GM18867 (cell line): Measurements from ENCODE around the gene SPAG16.

Experiments used
- ATAC-seq: cut with Tn5 transposase; IDR thresholded peaks from one replicate; pipeline ENCODE4 v1.9.1; 2021; ENCODE audit warnings: mild to moderate bottlenecking, moderate library complexity; ENCODE audit not compliant: unreplicated experiment

The SPAG16 gene

DNA sequence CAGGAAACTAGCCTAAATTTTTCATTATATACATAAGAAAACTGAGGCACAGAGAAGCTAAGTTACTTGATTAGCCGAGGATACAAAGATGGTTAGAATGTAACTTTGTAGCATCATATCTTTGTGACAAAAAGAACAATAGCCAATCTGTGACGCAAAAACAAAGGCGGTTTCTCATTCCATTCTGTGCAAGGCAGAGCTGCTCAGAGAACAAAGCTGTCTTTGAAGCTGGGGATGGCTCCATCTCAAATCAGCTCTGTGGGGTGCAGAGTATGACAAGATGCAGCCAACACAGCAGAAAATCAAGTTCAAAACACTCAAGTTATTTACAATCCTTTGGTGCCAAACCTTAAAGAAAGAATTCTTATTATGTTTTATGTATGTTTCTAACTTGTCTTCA is 1044.7 kb downstream of the SPAG16 start:
- ATAC-seq, result no peak

DNA sequence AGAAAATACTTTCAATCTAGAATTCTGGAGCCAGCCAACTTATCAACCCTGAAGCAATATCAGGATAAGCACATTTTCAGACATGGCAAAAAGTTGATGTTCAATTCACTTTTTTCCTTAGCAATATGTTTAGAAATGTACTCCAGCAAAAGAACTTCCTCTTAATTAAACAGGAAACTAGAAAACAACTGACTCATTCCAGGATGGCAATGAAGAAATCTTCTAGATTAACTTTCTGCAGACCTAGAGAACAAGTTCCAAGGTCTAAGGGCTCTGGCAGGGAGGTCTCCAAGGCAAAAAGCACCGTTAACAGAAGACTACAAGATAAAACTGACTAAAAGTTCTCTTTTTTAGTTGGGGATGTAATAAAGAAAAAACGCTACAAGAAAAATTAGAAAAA is 1057.4 kb downstream of the SPAG16 start:
- ATAC-seq, result no peak

DNA sequence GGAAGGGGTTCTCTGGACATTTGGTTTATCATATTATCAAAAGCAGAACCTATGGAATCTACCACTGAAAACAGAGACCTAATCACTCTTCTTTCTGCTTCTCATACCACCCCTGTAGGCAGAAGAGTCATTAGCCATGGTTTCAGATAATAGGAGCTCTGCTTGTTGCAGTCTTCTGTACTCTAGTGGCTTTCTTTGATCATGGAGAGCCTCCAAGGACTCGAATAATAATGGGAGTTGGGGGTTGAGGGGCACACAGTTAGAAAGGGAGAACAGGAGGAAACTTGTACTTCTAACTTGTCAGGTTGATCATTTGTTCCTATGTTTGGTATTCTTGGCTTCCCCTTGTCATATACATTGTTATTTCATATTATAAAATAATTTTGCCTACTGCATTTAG is 1074.2 kb downstream of the SPAG16 start:
- no peak for ATAC-seq

DNA sequence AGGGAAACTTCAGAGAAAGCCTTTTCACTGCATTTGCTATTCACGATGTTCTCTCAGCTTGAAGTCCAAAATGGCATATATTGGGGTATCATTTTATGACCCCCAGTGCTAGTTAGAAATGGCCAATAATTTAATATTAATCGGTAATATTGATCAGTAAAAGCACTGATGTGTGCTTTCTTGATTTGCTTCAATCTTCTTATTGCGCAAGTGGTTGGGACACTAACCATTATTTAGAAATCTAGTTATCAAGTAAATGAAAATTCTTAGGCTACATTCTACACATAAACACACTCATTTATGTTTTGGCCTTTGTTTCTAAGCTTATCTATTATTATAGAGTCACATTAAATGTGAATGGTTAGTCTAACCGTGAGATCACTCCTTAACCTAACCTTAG is 1076.9 kb downstream of the SPAG16 start:
- no peak for ATAC-seq

DNA sequence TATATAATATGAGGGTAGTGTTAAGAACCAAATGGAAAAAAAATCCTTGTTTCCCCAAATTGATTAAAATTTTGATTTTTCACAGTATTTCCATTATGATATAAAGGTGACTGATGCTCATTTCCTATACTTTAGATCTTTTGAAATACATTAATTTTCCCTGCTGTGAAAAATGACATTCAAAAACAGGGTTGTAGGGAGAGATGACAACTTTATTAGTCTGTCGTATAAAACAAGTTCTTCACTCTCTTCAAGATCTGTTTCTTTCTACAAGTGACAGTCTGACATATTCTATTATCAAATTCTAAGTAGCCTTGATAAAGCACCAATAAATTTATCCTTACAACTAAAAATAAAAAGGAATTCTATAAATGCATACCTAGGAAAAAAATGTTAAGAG is 1081.3 kb downstream of the SPAG16 start:
- ATAC-seq, result no peak

DNA sequence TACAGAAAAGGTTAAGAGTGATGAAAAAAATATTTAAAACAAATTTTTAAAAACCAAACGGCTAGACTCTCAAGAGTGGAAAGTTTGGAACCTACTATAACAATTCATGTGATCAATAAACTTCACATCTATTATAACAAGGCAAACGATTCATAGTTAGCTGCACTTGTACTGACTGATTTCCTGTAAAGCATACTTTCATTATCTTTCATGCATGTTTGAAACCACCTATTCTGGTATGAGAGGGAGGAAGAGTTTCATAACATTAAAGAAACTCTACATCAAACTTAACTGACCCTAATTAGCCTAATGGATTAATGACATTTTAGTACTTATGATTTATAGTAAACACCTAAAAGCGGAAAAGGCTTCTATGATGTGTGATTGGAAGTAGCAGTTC is 1082.9 kb downstream of the SPAG16 start:
- no peak for ATAC-seq

DNA sequence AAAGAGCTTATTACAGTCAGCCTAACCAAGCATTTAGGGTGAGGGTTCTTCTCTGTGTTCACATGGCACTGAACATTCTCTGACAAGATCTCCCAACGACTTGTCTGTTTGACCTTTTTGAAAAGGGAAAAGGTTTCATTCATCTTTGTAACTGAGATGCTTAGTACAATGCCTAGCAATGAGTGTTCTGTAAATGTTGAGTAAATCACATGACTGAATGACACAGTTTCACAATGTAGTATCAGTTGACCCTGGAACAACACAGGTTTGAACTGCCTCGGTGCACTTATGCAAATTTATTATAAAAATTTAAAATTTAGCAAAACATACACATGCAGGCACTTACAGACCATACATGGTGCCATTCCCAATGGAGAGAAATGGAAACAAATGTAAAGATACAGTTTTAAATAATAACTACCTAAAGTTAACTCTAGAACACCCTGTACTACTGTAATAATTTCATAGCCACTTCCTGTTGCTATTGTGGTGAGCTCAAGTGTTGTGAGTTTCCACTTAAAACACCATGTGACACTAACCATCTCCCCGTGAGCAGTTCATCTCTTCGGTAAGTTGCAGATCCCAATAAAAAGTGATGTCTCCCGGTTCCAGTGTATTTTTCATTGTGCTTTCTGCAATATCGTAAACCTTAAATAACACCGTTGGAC is 1092.5 kb downstream of the SPAG16 start:
- peak; percentile 64 for ATAC-seq

DNA sequence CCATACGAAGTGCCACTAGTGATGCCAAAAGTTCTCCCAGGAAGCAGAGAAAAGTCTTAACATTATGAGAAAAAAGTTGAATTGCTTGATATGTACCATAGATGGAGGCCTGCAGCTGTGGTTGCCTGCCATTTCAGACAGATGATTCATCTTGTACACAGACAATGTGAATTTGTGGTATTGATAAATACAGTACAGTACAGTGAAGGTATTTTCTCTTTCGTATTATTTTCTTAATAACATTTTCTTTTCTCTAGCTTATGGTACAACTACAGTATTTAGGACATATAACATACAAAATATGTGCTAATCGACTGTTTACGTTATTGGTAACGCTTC is 1093.0 kb downstream of the SPAG16 start:
- no peak for ATAC-seq

DNA sequence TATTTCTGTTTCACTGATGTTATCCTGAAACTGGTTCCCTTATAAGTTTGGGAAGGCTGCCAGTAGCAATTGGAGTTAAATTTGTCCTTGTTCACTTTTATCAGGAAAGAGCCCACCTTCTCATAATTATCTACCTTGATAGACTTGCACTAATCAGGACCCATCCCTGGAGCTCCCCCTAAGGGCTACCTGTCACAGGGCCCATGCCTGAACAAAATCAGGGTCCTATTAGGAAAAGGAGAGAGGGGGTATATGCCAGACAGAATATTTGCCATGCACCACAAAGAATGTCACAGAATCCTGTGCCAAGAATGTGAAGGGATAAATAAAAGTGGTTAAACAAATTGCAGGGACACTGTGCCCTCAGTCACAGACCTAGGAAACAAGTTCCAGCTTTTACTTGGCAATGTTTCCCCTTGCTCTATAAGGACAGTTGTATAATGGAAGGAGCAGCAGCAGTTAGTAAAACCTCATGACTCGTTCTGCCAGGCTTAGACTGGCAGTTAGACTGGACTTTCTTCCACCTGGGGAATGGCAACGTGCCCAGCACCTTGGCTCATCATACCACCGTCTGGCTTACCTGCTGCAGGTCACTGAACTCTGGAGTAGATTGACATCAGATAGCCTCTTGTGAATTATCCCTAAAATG is 1094.3 kb downstream of the SPAG16 start:
- ATAC-seq, result no peak

DNA sequence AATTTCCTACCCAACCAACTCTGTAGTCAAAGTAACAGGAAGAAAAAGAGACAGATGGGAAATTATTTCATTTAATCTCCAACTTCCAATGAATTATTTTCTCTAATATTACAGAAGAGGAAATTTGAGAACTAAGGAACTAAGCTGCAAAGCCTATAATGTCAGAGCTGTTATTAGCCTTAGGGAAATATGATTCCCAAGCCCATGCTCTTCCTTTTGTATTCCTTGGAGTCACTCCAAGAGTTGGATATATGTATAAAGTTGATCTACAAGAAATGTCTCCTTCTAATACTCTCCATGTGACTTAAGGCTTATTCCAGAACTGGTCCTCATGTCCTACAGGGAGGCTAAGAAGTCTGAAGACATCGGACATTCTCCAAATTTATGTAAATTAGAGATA is 1095.0 kb downstream of the SPAG16 start:
- ATAC-seq, result no peak

DNA sequence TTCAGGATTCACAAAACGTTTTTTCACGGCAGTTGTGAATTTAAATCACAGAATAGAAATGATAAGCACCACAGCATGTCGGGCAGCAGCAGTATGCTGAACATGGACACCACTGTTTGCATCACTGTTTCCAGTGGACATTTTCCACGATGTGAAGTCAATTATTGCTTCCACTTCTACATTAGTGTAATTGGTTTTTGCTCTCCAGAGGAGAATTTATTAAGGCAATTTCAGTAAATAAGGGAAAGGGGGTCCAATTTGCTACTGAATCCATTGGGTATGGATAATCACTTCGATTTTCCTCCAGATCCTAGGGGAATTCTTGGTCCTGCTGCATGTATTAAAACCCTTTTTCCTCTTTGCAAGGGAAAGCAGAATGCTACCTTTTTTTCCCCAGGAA is 1096.4 kb downstream of the SPAG16 start:
- no peak for ATAC-seq

DNA sequence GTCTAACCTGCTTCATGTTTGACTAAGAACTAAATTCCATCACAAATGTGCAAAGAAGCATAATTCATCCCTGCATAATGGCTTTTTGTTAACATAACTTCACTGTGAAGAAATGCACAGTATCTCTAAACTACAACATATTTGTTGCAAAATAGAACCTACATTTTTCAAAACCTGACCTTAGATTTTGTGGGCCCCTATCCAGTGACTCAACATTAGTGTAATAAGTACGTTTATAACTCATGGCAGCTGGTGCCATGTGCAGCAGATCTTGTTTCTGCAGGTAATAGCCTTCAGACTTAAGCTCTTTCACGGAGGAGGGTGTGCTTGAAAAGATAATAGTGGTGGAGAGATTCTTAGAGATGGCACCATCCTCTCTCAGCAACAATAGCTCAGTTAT is 1098.0 kb downstream of the SPAG16 start:
- no peak for ATAC-seq

DNA sequence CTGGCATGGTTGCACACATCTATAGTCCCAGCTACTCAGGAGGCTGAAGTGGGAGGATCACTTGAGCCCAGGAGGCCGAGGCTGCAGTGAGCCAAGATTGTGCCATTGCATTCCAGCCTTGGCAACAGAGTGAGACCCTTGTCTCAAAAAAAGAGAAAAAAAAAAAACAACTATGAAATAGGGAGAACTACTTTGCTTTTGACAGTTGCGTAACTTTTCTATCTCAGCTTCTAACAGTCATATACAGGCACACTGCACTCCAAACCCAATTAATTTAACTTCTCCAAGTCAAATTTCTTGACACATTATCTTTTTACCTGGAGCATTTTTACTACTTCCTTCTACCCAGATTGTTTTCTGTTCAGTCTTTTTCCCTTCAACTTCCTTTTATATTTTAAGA is 1102.5 kb downstream of the SPAG16 start:
- ATAC-seq, result no peak

DNA sequence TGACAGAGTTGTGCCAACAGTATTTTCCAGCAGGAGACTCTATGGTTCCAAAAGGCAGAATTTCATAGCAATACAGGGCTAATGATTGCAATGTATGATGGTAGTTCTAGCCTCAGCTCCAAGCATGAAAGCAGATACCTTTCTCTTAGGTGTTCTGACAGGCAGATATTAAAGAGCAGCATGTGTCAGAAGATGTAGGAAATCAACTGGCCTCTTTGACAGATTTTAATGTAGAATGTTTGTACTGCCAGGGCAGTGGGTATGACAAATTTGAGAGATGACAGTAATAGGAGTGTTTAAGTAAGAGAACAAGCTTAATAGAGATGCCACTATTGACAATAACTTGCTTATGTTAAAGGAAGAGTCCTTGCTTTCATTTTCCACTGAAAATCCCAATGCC is 1105.1 kb downstream of the SPAG16 start:
- ATAC-seq, result no peak

DNA sequence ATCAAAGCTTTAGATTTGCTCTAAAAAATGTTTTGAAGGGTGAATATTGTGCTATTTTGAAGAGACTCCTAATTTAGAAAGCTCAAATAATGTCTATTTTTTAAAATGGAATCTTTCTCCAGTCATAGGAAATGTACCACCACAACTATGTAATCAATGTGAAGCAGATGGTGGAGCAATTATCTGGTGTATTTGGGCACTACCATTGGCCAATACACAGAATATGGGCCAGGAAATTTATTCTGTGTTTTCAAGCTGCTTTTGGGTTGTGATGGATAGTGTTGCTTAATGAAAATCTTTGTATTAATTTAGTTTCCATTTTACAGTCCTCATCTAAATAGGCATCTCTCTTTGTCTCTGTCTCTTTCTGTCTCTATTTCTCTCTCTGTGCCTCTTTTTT is 1109.5 kb downstream of the SPAG16 start:
- no peak for ATAC-seq

DNA sequence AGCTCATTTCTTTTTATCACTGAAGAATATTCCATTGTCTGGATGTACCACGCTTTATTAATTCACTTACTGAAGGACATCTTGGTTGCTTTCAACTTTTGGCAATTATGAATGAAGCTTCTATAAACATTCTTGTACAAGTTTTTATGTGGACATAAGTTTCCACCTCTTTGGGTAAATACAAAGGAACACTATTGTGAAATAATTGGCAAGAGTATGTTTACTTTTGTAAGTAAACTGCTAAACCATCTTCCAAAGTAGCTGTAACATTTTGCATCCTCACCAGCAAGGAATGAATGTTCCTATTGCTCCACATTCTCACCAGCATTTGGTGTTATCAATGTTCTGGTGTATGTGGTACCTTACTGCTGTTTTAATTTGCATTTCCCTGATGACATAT is 1110.8 kb downstream of the SPAG16 start:
- no peak for ATAC-seq

DNA sequence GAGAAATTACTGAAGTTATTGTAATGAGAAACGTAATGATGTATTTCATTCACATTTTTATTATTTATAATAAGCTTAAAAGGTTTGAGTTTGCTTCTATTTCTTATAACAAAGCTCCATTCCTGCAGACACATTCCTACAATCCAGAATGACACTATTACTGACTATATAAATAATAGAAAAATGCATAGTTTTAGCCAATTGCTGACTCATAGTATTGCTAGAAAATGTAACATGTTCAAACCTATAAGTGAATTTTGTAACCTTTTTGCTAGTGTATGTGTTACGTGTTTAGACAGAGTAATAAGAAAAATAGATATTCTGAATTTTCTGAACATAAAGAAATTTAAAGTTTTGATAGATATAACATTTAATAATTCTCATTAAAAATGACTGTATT is 1117.3 kb downstream of the SPAG16 start:
- no peak for ATAC-seq

DNA sequence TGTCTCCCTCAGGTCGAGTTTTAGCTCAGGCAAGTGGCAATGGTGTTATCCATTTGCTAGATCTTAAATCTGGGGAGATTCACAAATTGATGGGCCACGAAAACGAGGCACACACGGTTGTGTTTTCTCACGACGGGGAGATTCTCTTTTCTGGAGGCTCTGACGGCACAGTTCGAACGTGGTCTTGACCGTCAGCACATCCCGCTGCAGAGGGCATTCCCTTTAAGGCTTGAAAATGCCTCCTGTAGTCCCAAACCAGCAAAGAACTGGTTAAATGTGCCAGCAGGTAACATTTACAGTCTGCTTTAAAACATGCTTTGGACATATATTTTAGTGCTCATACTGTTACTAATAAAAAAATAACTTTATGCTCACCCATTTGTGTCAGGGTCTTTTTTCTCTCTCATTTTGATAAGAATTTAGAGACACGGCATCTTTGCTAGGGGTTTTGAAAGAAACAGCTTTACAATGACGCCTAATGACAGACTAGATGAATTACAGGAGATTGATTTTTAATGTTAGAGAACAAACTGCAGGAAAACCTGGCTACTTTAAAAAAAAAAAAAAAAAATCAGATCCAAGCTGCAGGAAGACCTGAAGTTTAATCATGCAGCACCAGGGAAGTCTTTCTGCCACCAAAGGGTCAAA is 1126.0 kb downstream of the SPAG16 start:
- ATAC-seq, result no peak

DNA sequence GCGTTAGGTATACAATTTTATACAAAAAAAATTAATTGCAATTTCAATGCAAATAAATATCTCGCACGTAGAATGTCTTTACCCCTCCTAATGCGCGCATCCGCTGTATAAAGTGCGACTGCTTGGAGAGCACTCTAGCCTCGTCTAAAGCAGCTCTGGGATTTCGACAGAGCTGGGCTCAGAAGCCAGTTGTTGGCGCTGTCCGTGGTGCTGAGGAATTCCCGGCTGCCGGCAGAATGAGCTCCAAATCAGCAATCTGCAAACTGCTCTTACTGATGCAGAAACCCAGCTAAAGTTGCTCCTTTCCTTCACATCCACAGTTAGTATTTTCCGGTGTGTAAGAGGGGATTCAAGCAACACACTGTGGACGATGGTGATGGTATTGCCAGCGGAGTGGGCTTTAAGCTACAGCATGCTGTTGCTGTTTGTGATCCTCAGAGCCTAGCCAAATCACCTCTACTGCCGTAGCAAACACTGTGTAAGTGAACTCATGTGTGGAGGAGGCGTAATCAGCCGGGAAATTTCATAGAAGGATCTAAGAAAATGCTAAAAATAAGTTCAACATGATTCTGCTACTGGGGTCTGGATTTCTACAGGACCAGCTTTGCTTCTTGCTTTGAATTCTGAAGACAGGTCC is 1126.8 kb downstream of the SPAG16 start, which contains the start of gene VWC2L:
TSS of gene VWC2L (plus strand) at position 137 of the 637 bp plus-strand sequence. CDS start 3,140 bp downstream, outside the sequence.
- no peak for ATAC-seq

DNA sequence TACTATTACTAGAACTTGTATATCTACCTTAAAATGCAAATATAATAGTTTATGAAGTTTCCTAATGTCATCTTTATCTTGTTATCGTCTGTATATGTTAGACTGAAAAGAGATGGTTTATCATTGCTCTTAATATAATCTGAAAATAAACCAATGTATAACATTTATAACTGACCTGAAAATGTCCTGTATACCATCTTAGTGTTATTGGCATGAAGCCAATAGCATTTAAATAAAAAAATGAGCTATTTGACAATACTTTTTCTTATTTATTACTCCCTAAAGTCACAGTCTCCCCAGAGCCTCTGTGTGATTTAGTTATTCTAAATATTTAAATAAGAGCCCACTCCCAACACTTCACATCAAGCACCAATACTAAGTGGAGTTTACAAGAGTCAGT is 1128.4 kb downstream of the SPAG16 start:
- ATAC-seq, result no peak

DNA sequence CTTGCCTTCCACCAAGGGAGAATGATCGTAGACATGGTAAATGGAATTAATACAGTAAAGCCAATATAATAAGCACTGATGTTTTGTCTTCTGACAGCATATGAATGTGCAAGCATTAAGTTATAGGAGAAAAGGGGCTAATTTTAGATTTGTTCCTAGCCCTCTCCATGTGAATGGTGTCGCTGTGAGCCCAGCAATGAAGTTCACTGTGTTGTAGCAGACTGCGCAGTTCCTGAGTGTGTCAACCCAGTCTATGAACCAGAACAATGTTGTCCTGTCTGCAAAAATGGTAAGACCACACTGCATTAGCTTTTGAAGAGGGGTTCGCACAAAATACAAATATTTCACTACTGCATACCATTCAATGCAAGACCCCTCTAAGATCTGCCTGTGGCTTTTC is 1152.2 kb downstream of the SPAG16 start:
- ATAC-seq, result no peak
